HCT116 (cell line): Measurements from ENCODE around the gene UBN1. TPM values are rescaled to one million over a fixed set of nuclear protein-coding genes. Genes with fewer than 3 reads are reported as not detected.

Source experiments
- ATAC-seq: fragments of 200-7000 bp; cut with Tn5 transposase; 2 replicates; pipeline ENCODE4 v1.9.1; 2020; ENCODE audit warnings: mild to moderate bottlenecking, moderate library complexity
- BruUV-seq: library from RNA; stranded (reverse); fragments of 400-500 nt; replicated peaks from 2 replicates; lab custom pipeline; 2021; lab: Mats Ljungman, UMichigan
- CTCF ChIA-PET: fragments of 300-600 bp; sonication (Branson Sonifier 250); formaldehyde crosslinking; loops from one replicate; lab custom pipeline; 2021; ENCODE audit warnings: antibody characterized with exemption; lab: Charles Lee
- POLR2A ChIA-PET: fragments of 300-600, 350-600 bp; sonication (Branson Sonifier 250); formaldehyde crosslinking; loops from one replicate; lab custom pipeline; 2021; ENCODE audit warnings: antibody characterized with exemption; lab: Charles Lee
- RAD21 ChIA-PET, 2 experiments: fragments of 300-600 bp; sonication (Branson Sonifier 250); formaldehyde crosslinking; loops; one replicate each; lab custom pipeline; 2023; ENCODE audit warnings: low total read pairs in 2 of 2; ENCODE audit not compliant: uncharacterized antibody in 2 of 2, unreplicated experiment in 2 of 2, low non-redundant PET in 1 of 2; lab: Charles Lee
- DNase-seq: peaks from one replicate; pipeline ENCODE4 v3.0.0-alpha.2; 2010; ENCODE audit warnings: low read depth, low spot score
- H2AFZ ChIP-seq: fragments of 200-600 bp; shearing (Covaris generic), sonication (generic); 2 replicates; pipeline ENCODE4 v1.6.1; 2017; ENCODE audit warnings: low read depth, mixed run types, mixed read lengths, antibody characterized with exemption, low read length; ENCODE audit not compliant: poor library complexity, severe bottlenecking
- H3K27ac ChIP-seq: 2 replicates; pipeline ENCODE4 v1.5.1; 2012; ENCODE audit warnings: low read depth, low read length
- H3K27me3 ChIP-seq: fragments of 200-600 bp; sonication (generic); 2 replicates; pipeline ENCODE4 v1.6.1; 2016; ENCODE audit warnings: mixed run types, low read length, mixed read lengths; ENCODE audit not compliant: insufficient read depth
- H3K36me3 ChIP-seq, 2 experiments: fragments of 200-500 bp in 1 of 2; fragments of 200-600 bp in 1 of 2; sonication (Bioruptor generic) in 1 of 2; sonication (generic) in 1 of 2; 2 replicates each; pipeline versions ENCODE4 v1.5.1 to v1.6.1; 2014 to 2016; ENCODE audit warnings: low read length in 2 of 2, inconsistent platforms in 1 of 2, mixed read lengths in 1 of 2, mixed run types in 1 of 2; ENCODE audit not compliant: insufficient read depth in 2 of 2, control insufficient read depth in 1 of 2
- H3K4me1 ChIP-seq, 2 experiments: fragments of 200-600 bp in 1 of 2; sonication (generic) in 1 of 2; 2 replicates each; pipeline versions ENCODE4 v1.5.1 to v1.6.1; 2012 to 2017; ENCODE audit warnings: low read length in 2 of 2, inconsistent platforms in 1 of 2, mild to moderate bottlenecking in 1 of 2, mixed read lengths in 1 of 2, mixed run types in 1 of 2, moderate library complexity in 1 of 2; ENCODE audit not compliant: insufficient read depth in 2 of 2, control insufficient read depth in 1 of 2
- H3K4me2 ChIP-seq: fragments of 200-600 bp; sonication (generic); 2 replicates; pipeline ENCODE4 v1.6.1; 2017; ENCODE audit warnings: mixed run types, low read length, mixed read lengths
- H3K4me3 ChIP-seq, 2 experiments: fragments of 200-600 bp in 1 of 2; sonication (generic) in 1 of 2; replicated peaks in 1 of 2; 2 replicates each; pipeline ENCODE4 v1.5.1; 2011 to 2016; ENCODE audit warnings: low read length in 2 of 2, control low read depth in 1 of 2, low read depth in 1 of 2, mild to moderate bottlenecking in 1 of 2, mixed read lengths in 1 of 2, mixed run types in 1 of 2
- H3K79me2 ChIP-seq: fragments of 200-600 bp; sonication (generic); 2 replicates; pipeline ENCODE4 v1.6.1; 2017; ENCODE audit warnings: mild to moderate bottlenecking, mixed run types, low read length, moderate library complexity, mixed read lengths; ENCODE audit not compliant: insufficient read depth
- H3K9ac ChIP-seq: fragments of 200-600 bp; sonication (generic); 2 replicates; pipeline ENCODE4 v1.6.1; 2016; ENCODE audit warnings: low read length, mixed read lengths
- H3K9me2 ChIP-seq: fragments of 200-600 bp; sonication (generic), shearing (Covaris generic); 2 replicates; pipeline ENCODE4 v1.6.1; 2017; ENCODE audit warnings: mixed run types, mild to moderate bottlenecking, moderate library complexity; ENCODE audit not compliant: insufficient read depth
- H3K9me3 ChIP-seq, 2 experiments: fragments of 200-500 bp in 1 of 2; fragments of 200-600 bp in 1 of 2; sonication (Bioruptor generic) in 1 of 2; sonication (generic) in 1 of 2; 2 replicates each; pipeline ENCODE4 v1.6.1; 2014 to 2017; ENCODE audit warnings: low read length in 2 of 2, mixed read lengths in 2 of 2, inconsistent platforms in 1 of 2, low read depth in 1 of 2, mild to moderate bottlenecking in 1 of 2, mixed run types in 1 of 2, moderate library complexity in 1 of 2; ENCODE audit not compliant: control insufficient read depth in 1 of 2, insufficient read depth in 1 of 2
- H4K20me1 ChIP-seq: fragments of 200-600 bp; sonication (generic), shearing (Covaris generic); 2 replicates; pipeline ENCODE4 v1.6.1; 2017; ENCODE audit warnings: mixed run types, mild to moderate bottlenecking, moderate library complexity; ENCODE audit not compliant: insufficient read depth
- CEBPB ChIP-seq: IDR thresholded peaks from 2 replicates; pipeline ENCODE4 v1.6.1; 2012; ENCODE audit warnings: low read depth
- EGR1 ChIP-seq: IDR thresholded peaks from 2 replicates; pipeline ENCODE4 v1.6.1; 2012; ENCODE audit warnings: low read depth
- ELF1 ChIP-seq: IDR thresholded peaks from 2 replicates; pipeline ENCODE4 v1.6.1; 2012; ENCODE audit warnings: low read depth, borderline replicate concordance
- EZH2phosphoT487 ChIP-seq: fragments of 200-600 bp; IDR thresholded peaks from 2 replicates; pipeline ENCODE4 v1.6.1; 2018; ENCODE audit warnings: antibody characterized with exemption, borderline replicate concordance
- FOSL1 ChIP-seq: IDR thresholded peaks from 2 replicates; pipeline ENCODE4 v1.6.1; 2012; ENCODE audit warnings: low read depth
- MAX ChIP-seq: IDR thresholded peaks from 2 replicates; pipeline ENCODE4 v1.6.1; 2012
- POLR2A ChIP-seq: IDR thresholded peaks from 2 replicates; pipeline ENCODE4 v1.7.0; 2011; ENCODE audit warnings: borderline replicate concordance; ENCODE audit not compliant: insufficient read depth, insufficient read length; ENCODE audit errors: extremely low read depth
- REST ChIP-seq: IDR thresholded peaks from 2 replicates; pipeline ENCODE4 v1.6.1; 2012; ENCODE audit warnings: low read depth
- SRF ChIP-seq: IDR thresholded peaks from 2 replicates; pipeline ENCODE4 v1.6.1; 2012; ENCODE audit warnings: low read depth
- YY1 ChIP-seq: IDR thresholded peaks from 2 replicates; pipeline ENCODE4 v1.6.1; 2011; ENCODE audit warnings: low read length, low read depth, moderate library complexity, mild to moderate bottlenecking; ENCODE audit not compliant: insufficient replicate concordance; ENCODE audit errors: extremely low read depth
- ZNF274 ChIP-seq: fragments of 200-500 bp; sonication (Bioruptor generic); IDR thresholded peaks from 2 replicates; pipeline ENCODE4 v1.6.1; 2014; ENCODE audit warnings: mild to moderate bottlenecking, low read depth, low read length, inconsistent platforms
- intact Hi-C: fragments of 100-400 bp; cut with micrococcal nuclease; formaldehyde crosslinking; loops from 2 replicates; pipeline ENCODE4 v1.10.0; 2022
- total RNA-seq: library from RNA; stranded (reverse); gene quantifications from one replicate; pipeline ENCODE4 v1.2.1, GENCODE V29; 2021; ENCODE audit not compliant: unreplicated experiment

UBN1 gene
- total RNA-seq, 1 experiment from 2014 or later = 31.9 TPM

GRCh38 chr16:4922721-4923342 lies 75.6 kb downstream of the UBN1 start:
- H3K79me2 ChIP-seq = no peaks in the 10 kb centered on the region; the same call in 1 of the 2 replicates
- peaks cover 26 to 42% of the 10 kb centered on the region in 2 experiments for H3K4me1 ChIP-seq
- RAD21 ChIA-PET = no interaction called here
- peaks cover 3 to 13% of the 10 kb centered on the region in 2 experiments; a peak in 2 of 4 replicates for H3K9me3 ChIP-seq
- no peak overlapping the region for H3K4me2 ChIP-seq
- no peaks in the 10 kb centered on the region for H3K9me2 ChIP-seq
- no peaks in the 10 kb centered on the region for H3K27me3 ChIP-seq
- no TSS peak for BruUV-seq
- TF ChIP-seq POLR2A (no peak), YY1 (no peak), SRF (no peak), MAX (no peak), ELF1 (no peak), FOSL1 (no peak)
- H4K20me1 ChIP-seq = no peaks in the 10 kb centered on the region
- no peak for DNase-seq
- H3K4me3 ChIP-seq = no peak overlapping the region
- CTCF ChIA-PET = no interaction called here
- H2AFZ ChIP-seq = no peak overlapping the region
- H3K9ac ChIP-seq = no peak overlapping the region
- 0 out of 4 replicates have a peak, but pooled peaks cover 0 to 8% of the 10 kb centered on the region in 2 experiments for H3K36me3 ChIP-seq
- no peak overlapping the region for H3K27ac ChIP-seq
- ATAC-seq = no peak
- POLR2A ChIA-PET = no interaction called here
- intact Hi-C loops = no loop called here

- intact Hi-C loops = no loop called here
- CTCF ChIA-PET = no interaction called here
- H3K27ac ChIP-seq = no peak overlapping the region
- H3K4me2 ChIP-seq = no peak overlapping the region
- peaks cover 4 to 13% of the 10 kb centered on the region in 2 experiments; a peak in 2 of 4 replicates for H3K9me3 ChIP-seq
- H3K27me3 ChIP-seq = no peaks in the 10 kb centered on the region
- RAD21 ChIA-PET = no interaction called here
- no peaks in the 10 kb centered on the region; the same call in 1 of the 2 replicates for H3K79me2 ChIP-seq
- POLR2A ChIA-PET = no interaction called here
- H3K4me3 ChIP-seq = no peak overlapping the region
- ATAC-seq (no peak), DNase-seq (no peak)
- peaks cover 0 to 13% of the 10 kb centered on the region in 2 experiments; a peak in 1 of 4 replicates for H3K36me3 ChIP-seq
- H3K4me1 ChIP-seq = peaks cover 17 to 32% of the 10 kb centered on the region in 2 experiments
- BruUV-seq = no TSS peak
- no peak overlapping the region for H3K9ac ChIP-seq
- no peak overlapping the region for H2AFZ ChIP-seq
- H3K9me2 ChIP-seq = no peaks in the 10 kb centered on the region
- no peaks in the 10 kb centered on the region for H4K20me1 ChIP-seq
- TF ChIP-seq EZH2phosphoT487 = no peak
- TF ChIP-seq FOSL1 = no peak
- TF ChIP-seq CEBPB = no peak
- no peak for TF ChIP-seq REST
- TF ChIP-seq ZNF274 = no peak
- no peak for TF ChIP-seq YY1
- no peak for TF ChIP-seq EGR1
- TF ChIP-seq, all 23 proteins: peak for 0
Observed at GRCh38 chr16:4923853-4924252, 76.6 kb downstream of the UBN1 start.
